Adrenal gland (tissue), 5 donors: ENCODE results near the gene IL1RAPL1.

Experiments used
- POLR2A ChIP-seq, 2 donors: fragments of 450-650 bp; IDR thresholded peaks; one replicate each; pipeline ENCODE4 v1.6.1; 2017; ENCODE audit warnings: antibody characterized with exemption in 2 of 2, mild to moderate bottlenecking in 2 of 2, moderate library complexity in 1 of 2
- TF ChIP-seq, protein P1 (sequence below), 6 experiments: fragments of 450-650 bp in 4 of 6; fragments of 200-600 bp in 2 of 6; sonication (generic) in 1 of 6; IDR thresholded peaks; 1 replicate in 5 of 6; 2 replicates in 1 of 6; pipeline versions ENCODE4 v1.5.1 to v1.8.0; 2016 to 2021; ENCODE audit warnings: antibody characterized with exemption in 6 of 6, mild to moderate bottlenecking in 2 of 6, moderate library complexity in 1 of 6
- donor health status: DM: no; HTN: no; CAD: no.

- TF ChIP-seq, protein P1, sequence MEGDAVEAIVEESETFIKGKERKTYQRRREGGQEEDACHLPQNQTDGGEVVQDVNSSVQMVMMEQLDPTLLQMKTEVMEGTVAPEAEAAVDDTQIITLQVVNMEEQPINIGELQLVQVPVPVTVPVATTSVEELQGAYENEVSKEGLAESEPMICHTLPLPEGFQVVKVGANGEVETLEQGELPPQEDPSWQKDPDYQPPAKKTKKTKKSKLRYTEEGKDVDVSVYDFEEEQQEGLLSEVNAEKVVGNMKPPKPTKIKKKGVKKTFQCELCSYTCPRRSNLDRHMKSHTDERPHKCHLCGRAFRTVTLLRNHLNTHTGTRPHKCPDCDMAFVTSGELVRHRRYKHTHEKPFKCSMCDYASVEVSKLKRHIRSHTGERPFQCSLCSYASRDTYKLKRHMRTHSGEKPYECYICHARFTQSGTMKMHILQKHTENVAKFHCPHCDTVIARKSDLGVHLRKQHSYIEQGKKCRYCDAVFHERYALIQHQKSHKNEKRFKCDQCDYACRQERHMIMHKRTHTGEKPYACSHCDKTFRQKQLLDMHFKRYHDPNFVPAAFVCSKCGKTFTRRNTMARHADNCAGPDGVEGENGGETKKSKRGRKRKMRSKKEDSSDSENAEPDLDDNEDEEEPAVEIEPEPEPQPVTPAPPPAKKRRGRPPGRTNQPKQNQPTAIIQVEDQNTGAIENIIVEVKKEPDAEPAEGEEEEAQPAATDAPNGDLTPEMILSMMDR (IDR thresholded peaks at IDR 0.05) = no peak
- no peak for TF ChIP-seq POLR2A (IDR thresholded peaks at IDR 0.05)
Measured at GRCh38 chrX:28697732-28698131, 110.5 kb downstream of the IL1RAPL1 start.
